Kidney (tissue), 14 donors: ENCODE results near the gene ADAMTS17. TPM values are rescaled to one million over a fixed set of nuclear protein-coding genes. Genes with fewer than 3 reads are reported as not detected.
A peak's percentile ranks its signal among the peaks of the same experiment; 100 is the strongest.

Experiments used
- DNase-seq, 5 donors: peaks; one replicate each; pipeline ENCODE4 v3.0.0-alpha.2; 2013 to 2020
- FAIRE-seq: peaks from 2 replicates; lab custom pipeline; 2012; peaks lifted over from hg19 to GRCh38; lab: Jason Lieb, UNC
- H3K27ac ChIP-seq, 2 donors: one replicate each; pipeline ENCODE4 v1.7.0; 2013; ENCODE audit warnings: low read depth in 2 of 2, low read length in 2 of 2, inconsistent platforms in 1 of 2
- H3K27me3 ChIP-seq: one replicate; pipeline ENCODE4 v1.7.1; 2013; ENCODE audit warnings: low read length, inconsistent platforms; ENCODE audit not compliant: control insufficient read depth, insufficient read depth
- H3K36me3 ChIP-seq, 3 donors: one replicate each; pipeline versions ENCODE4 v1.7.0 to v1.7.1; 2013; ENCODE audit warnings: low read length in 3 of 3, control low read depth in 1 of 3, inconsistent platforms in 1 of 3; ENCODE audit not compliant: insufficient read depth in 3 of 3, control insufficient read depth in 2 of 3
- H3K4me1 ChIP-seq, 3 donors: one replicate each; pipeline versions ENCODE4 v1.7.0 to v1.7.1; 2013; ENCODE audit warnings: low read length in 3 of 3, inconsistent platforms in 1 of 3, low read depth in 1 of 3; ENCODE audit not compliant: control insufficient read depth in 2 of 3, insufficient read depth in 2 of 3
- H3K4me3 ChIP-seq, 3 donors: one replicate each; pipeline versions ENCODE4 v1.7.0 to v1.8.1; 2013; ENCODE audit warnings: low read length in 3 of 3, control low read depth in 1 of 3, inconsistent platforms in 1 of 3
- H3K9ac ChIP-seq, 3 donors: one replicate each; pipeline versions ENCODE4 v1.7.0 to v1.7.1; 2013; ENCODE audit warnings: low read length in 3 of 3, control low read depth in 1 of 3, inconsistent platforms in 1 of 3
- H3K9me3 ChIP-seq, 3 donors: one replicate each; pipeline versions ENCODE4 v1.7.0 to v1.7.1; 2013; ENCODE audit warnings: low read length in 3 of 3, control low read depth in 1 of 3, inconsistent platforms in 1 of 3; ENCODE audit not compliant: control insufficient read depth in 2 of 3, insufficient read depth in 1 of 3
- CTCF ChIP-seq: IDR thresholded peaks from 3 replicates; pipeline ENCODE4 v1.5.1; 2012; ENCODE audit warnings: mild to moderate bottlenecking, moderate library complexity, borderline replicate concordance; ENCODE audit not compliant: insufficient read depth; ENCODE audit errors: extremely low read depth
- intact Hi-C: fragments of 100-400 bp; cut with DNase I; formaldehyde crosslinking; loops from one replicate; pipeline ENCODE4 v1.11.1; 2022
- polyA plus RNA-seq: library from polyadenylated mRNA; stranded (reverse); fragments of 350-450 nt; fragmentation: Illumina TruSeq; extraction: RNeasy Lipid Tissue Mini Kit (QIAGEN cat#74804); gene quantifications from one replicate; pipeline ENCODE4 v1.2.3, GENCODE V29; 2014; ENCODE audit warnings: low read depth, low replicate concordance; ENCODE audit not compliant: insufficient read depth
- total RNA-seq: library from RNA; stranded (reverse); fragmentation: NEBNext Ultra II Directional; extraction: Animal tissue kit (Norgen Biotek cat#: 25700); gene quantifications from one replicate; pipeline ENCODE4 v1.2.1, GENCODE V29; 2021
- donor health status: control.
- donor health status: control.
- donor health status: control.
- donor health status: control.
- donor health status: control.
- donor health status: DM: yes; HTN: yes; CAD: no.
- donor health status: Normal renal cell carcinoma (clear cell type).

The ADAMTS17 gene
- total and polyA plus RNA-seq, 2 donors from 2014 or later = 1.7 to 2.2 TPM

- no peaks in the 10 kb centered on the region for H3K27me3 ChIP-seq
- no peaks in the 10 kb centered on the region for H3K9me3 ChIP-seq
- intact Hi-C loops = no loop called here
- no peak for TF ChIP-seq CTCF
- FAIRE-seq (no peak), DNase-seq (peak in 1 of 5 donors; percentile 65)
- H3K9ac ChIP-seq = no peak overlapping the region
- peaks cover 0 to 17% (median 11%) of the 10 kb centered on the region in 3 donors for H3K4me1 ChIP-seq
- no peaks in the 10 kb centered on the region for H3K36me3 ChIP-seq
- H3K4me3 ChIP-seq = no peak overlapping the region
- no peak overlapping the region for H3K27ac ChIP-seq
Observed at GRCh38 chr15:100205549-100206295, 136.1 kb downstream of the ADAMTS17 start.

GRCh38 chr15:100204771-100205170, 137.0 kb downstream of the ADAMTS17 start:
- no peak for TF ChIP-seq CTCF
- Histone ChIP-seq H3K4me1 (peaks cover 0 to 17% (median 11%) of the 10 kb centered on the region in 3 donors), H3K4me3 (no peak overlapping the region), H3K27me3 (no peaks in the 10 kb centered on the region), H3K36me3 (no peaks in the 10 kb centered on the region), H3K27ac (no peak overlapping the region), H3K9me3 (no peaks in the 10 kb centered on the region), H3K9ac (no peak overlapping the region)
- intact Hi-C loops = no loop called here
- no peak for DNase-seq
- no peak for FAIRE-seq

DNA sequence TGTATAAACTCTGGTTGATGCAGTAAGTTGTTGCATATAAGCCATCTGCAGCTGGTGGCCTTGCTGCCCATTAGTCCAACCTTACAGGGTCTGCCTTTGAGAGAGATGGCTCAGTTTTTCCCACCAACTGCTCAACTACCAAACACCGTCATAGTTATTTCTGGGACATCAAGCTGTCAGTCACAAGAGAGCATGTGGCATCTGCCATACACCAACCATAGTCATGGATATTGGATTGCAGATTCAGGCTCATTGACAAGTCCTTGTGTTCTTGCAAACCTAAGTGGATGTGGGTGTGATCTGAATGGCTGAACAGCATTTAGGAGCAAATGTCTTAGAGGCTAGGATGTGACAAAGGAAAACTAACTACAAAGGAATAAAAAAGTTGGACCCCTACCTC, 137.6 kb downstream of the ADAMTS17 start:
- DNase-seq = no peak
- no peak for TF ChIP-seq CTCF
- H3K4me1 ChIP-seq = peaks cover 0 to 17% (median 8%) of the 10 kb centered on the region in 3 donors
- H3K9me3 ChIP-seq = no peaks in the 10 kb centered on the region
- no peaks in the 10 kb centered on the region for H3K27me3 ChIP-seq
- H3K27ac ChIP-seq = no peak overlapping the region
- H3K9ac ChIP-seq = no peak overlapping the region
- no peaks in the 10 kb centered on the region for H3K36me3 ChIP-seq
- FAIRE-seq = no peak
- intact Hi-C loops = no loop called here
- no peak overlapping the region for H3K4me3 ChIP-seq
